PC-9 (cell line): ENCODE data around the gene RD3L.

Experiments
- CTCF ChIP-seq: fragments of 200-600 bp; sonication (generic); conservative IDR thresholded peaks from 2 replicates; pipeline ENCODE4 v1.6.1; 2017; ENCODE audit warnings: mixed run types, antibody characterized with exemption, mild to moderate bottlenecking, moderate library complexity
- EZH2 ChIP-seq: fragments of 200-600 bp; sonication (generic); IDR thresholded peaks from 2 replicates; pipeline ENCODE4 v1.8.0; 2017; ENCODE audit warnings: antibody characterized with exemption, low read depth

DNA sequence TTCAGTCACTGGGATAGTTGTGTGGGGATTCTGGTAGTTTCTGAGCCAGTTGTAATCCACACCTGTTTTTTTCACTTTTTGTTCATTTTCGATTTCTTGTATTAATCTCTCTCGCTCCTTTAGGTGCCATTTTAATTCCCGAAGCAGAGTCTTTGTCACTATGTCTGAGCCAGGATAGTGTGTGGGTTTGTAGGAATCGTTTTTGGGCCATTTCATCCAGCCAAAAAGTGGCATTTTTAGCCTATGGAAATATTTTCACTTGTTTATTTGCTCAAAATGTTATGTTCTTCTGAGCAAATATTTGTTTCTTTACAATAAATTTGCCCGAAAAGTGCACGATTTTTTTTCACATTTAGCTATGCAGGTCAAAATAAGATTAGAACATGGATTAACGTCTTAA lies 867 bp downstream of the RD3L start:
- TF ChIP-seq EZH2 = no peak
- TF ChIP-seq CTCF = no peak
